GM12864 (cell line): Measurements from ENCODE around the gene GALNT8.

ENCODE experiments used
- DNase-seq: peaks from one replicate; pipeline ENCODE4 v3.0.0-alpha.2; 2011; ENCODE audit warnings: low read depth
- H3K4me3 ChIP-seq: 2 replicates; pipeline ENCODE4 v1.5.1; 2011; ENCODE audit warnings: mild to moderate bottlenecking, low read depth, low read length, control low read depth
- CTCF ChIP-seq: IDR thresholded peaks from 2 replicates; pipeline ENCODE4 v1.5.1; 2011; ENCODE audit warnings: low read depth, mild to moderate bottlenecking, moderate library complexity, low read length, control low read depth, inconsistent platforms; ENCODE audit errors: missing control alignments

GALNT8 gene

GRCh38 chr12:4779749-4780148 lies 59.5 kb downstream of the GALNT8 start:
- TF ChIP-seq CTCF: no peak
- no peak for DNase-seq
- no peak overlapping the region for H3K4me3 ChIP-seq

DNA sequence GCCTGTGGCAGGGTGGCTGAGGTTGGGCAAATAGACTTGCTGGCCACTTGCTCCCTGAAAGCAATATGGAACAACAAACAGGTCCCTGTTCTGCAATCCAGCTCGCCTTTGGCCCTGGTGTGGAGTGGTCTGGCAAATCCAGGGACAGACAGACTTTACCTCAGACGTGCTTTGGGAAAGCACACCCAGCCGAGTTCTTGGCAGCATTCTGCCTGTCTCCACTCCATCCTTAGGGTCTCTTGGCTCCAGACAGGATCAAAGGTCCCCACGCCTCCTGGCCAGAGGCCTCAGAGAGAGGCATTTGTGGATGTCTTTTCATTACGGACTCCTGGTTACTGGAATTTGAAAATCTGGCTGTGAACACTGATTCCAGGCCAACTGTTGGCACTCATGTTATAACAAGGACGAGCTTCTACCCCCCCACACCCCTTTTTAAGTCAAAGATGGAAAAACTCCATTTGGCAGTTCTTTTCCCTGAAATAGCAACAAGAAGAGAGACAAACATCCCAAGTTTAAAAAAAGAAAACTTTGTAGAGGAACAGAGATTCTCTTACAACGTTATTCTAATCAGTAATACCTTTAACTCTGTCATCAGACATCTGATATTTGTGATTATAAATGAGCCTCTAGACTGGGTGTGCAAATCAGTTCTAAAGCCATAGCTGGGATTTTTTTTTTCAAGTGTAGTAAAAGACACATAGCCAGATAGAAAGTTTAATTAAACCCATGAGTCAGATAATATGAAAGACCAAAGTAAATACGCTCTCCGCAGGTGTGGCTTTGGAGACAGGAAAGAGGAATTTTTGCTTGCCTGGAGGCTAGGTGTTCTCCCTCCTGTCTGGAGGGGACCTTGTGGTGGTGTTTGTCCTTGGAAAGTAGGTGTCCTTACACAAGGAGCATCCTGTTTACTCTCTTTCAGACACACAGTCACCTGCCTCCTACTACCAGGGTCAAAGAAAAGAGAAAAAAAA lies 60.7 kb downstream of the GALNT8 start:
- no peak overlapping the region for H3K4me3 ChIP-seq
- no peak for DNase-seq
- no peak for TF ChIP-seq CTCF

DNA sequence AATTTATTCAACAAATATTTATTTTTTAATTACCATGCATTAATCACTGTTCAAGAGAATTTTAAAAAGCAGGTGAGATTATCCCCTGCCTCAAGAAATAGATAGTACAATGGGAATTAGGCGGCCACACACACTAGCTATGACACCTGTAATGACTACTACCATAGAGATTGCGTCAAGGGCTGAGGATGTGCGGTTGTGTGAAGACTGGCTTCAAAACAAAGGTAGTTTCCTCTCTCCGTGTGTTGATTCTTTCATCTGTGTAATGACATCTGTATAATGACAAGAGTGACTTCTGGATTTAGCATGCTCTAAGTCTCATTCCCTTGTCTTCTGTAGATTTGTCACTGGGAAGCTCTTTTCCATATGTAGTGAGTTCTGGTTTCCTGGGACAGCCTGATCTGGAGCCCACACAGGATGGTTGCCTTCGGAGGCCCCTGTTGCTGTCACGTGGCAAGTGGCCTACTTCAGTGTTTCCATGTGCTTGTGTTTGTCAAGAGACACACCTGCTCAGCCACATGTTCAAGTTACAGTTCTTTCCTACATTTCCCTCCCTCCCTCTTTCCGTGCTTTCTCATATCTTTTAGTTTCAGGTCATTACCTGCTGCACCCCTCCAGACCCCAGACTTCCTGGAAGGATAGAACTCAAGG lies 64.3 kb downstream of the GALNT8 start:
- DNase-seq: no peak
- no peak overlapping the region for H3K4me3 ChIP-seq
- no peak for TF ChIP-seq CTCF

DNA sequence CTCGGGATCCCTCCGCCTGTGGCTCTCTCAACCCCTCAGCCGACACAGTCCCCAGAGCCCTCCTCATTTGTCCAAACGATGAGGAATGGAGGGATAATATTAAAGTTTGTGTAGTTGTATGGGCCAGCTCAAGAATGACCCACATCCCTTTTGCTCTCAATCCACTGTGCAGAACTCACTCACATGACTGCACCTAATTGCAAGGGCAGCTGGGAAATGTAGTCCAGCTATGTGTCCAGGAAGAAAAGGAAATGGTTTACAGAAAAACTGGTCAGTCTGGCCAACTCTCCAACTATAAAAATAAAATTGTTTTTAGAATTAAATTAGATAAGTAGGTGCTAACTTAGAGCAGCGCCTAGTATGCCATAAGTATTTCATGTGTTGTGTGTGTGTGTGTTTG lies 66.6 kb downstream of the GALNT8 start:
- no peak for TF ChIP-seq CTCF
- no peak overlapping the region for H3K4me3 ChIP-seq
- no peak for DNase-seq

DNA sequence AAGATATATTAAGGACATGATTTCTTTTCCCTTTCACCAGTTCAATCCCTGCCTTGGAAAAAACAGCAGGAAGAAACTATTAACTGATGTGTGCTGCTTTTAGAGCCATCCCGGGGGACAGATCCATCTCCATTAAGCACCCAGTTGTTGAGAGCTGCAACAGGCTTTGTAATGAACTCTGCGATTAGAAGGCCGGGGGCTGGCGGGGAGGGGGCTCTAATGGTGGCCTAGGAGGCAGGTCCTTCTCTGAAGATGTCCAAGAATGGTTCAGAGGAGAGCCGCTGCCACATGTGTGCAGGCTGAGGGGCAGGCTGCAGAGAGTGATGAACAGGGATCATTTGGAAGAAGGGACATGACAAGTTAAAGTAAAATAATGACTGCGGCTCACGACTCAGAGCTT lies 67.8 kb downstream of the GALNT8 start:
- DNase-seq: no peak
- no peak overlapping the region for H3K4me3 ChIP-seq
- TF ChIP-seq CTCF: no peak

- no peak overlapping the region for H3K4me3 ChIP-seq
- no peak for TF ChIP-seq CTCF
- no peak for DNase-seq
These were observed 69.6 kb downstream of the GALNT8 start for GRCh38 chr12:4789776-4790175.

DNA sequence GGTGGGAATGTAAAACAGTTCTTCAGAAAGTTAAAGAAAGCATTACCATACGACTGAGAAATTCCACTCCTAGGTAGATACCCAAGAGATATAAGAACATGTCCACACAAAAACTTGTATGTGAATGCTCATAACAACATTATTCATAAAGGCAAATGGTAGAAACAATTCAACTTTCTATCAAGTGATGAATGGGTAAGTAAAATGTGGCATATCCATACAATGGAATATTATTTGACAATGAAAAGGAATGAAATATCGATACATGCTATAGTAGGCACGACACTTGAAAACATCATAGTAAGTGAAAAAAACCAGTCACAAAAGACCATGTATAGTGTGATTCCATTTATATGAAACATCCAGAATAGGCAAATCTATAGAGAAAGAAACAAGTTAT lies 71.3 kb downstream of the GALNT8 start:
- TF ChIP-seq CTCF: no peak
- DNase-seq: no peak
- no peak overlapping the region for H3K4me3 ChIP-seq
